Measurements from ENCODE around the gene CEBPG.

GRCh38 chr19:33405553-33406461 is 32.3 kb downstream of the CEBPG start:
- TF ChIP-seq, protein P1, sequence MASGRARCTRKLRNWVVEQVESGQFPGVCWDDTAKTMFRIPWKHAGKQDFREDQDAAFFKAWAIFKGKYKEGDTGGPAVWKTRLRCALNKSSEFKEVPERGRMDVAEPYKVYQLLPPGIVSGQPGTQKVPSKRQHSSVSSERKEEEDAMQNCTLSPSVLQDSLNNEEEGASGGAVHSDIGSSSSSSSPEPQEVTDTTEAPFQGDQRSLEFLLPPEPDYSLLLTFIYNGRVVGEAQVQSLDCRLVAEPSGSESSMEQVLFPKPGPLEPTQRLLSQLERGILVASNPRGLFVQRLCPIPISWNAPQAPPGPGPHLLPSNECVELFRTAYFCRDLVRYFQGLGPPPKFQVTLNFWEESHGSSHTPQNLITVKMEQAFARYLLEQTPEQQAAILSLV (tag; IDR thresholded peaks at IDR 0.05): no peak
- TF ChIP-seq ELF4 (CRISPR knock-in tag; IDR thresholded peaks at IDR 0.05) (no peak), ZNF184 (CRISPR knock-in tag; IDR thresholded peaks at IDR 0.05) (no peak), CBX5 (IDR thresholded peaks at IDR 0.05; ENCODE audit: borderline replicate concordance, low read depth) (no peak)
- TF ChIP-seq, protein P2, sequence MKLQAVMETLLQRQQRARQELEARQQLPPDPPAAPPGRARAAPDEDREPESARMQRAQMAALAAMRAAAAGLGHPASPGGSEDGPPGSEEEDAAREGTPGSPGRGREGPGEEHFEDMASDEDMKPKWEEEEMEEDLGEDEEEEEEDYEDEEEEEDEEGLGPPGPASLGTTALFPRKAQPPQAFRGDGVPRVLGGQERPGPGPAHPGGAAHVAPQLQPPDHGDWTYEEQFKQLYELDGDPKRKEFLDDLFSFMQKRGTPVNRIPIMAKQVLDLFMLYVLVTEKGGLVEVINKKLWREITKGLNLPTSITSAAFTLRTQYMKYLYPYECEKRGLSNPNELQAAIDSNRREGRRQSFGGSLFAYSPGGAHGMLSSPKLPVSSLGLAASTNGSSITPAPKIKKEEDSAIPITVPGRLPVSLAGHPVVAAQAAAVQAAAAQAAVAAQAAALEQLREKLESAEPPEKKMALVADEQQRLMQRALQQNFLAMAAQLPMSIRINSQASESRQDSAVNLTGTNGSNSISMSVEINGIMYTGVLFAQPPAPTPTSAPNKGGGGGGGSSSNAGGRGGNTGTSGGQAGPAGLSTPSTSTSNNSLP (IDR thresholded peaks at IDR 0.05; ENCODE audit: borderline replicate concordance, low read depth, low read length): no peak

Data from K562 (cell line).